ENCODE data around the gene CUTA. TPM values are rescaled to one million over a fixed set of nuclear protein-coding genes. Genes with fewer than 3 reads are reported as not detected.

CUTA gene
- total RNA-seq, 1 donor, result 106 TPM

DNA sequence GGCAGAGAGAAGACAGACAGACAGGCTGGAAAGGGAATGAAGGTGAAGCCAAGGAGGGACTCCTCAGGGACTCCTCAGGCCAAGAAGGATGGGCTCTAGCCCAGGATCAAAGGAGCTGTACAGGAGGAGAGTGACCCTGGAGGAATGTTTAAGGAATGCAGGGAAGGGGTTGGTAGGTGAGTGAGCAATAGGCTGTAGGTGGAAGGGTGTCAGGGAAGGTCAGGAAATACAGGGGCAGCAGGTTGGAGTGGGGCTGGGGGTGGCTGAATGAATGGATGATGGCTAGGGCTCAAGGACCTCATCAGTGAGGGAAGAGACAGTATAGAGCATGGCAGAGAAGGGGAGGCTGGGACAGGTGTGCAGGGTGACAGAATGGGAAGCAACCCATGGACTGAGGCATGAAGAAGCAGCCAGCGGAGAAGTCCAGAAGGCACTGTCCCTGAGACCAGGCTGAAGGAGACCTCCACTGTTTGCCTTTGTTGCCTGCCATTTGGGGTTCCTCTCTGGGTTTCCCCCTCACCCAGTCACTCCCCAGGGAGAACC, 15.2 kb upstream of the CUTA start:
- TF ChIP-seq, protein P1, sequence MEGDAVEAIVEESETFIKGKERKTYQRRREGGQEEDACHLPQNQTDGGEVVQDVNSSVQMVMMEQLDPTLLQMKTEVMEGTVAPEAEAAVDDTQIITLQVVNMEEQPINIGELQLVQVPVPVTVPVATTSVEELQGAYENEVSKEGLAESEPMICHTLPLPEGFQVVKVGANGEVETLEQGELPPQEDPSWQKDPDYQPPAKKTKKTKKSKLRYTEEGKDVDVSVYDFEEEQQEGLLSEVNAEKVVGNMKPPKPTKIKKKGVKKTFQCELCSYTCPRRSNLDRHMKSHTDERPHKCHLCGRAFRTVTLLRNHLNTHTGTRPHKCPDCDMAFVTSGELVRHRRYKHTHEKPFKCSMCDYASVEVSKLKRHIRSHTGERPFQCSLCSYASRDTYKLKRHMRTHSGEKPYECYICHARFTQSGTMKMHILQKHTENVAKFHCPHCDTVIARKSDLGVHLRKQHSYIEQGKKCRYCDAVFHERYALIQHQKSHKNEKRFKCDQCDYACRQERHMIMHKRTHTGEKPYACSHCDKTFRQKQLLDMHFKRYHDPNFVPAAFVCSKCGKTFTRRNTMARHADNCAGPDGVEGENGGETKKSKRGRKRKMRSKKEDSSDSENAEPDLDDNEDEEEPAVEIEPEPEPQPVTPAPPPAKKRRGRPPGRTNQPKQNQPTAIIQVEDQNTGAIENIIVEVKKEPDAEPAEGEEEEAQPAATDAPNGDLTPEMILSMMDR (IDR thresholded peaks at IDR 0.05; ENCODE audit: insufficient read depth, low read length), result no peak
- DNase-seq (ENCODE audit: low read depth), result no peak
- no peak overlapping the region for H3K4me3 ChIP-seq (ENCODE audit: low read depth, low read length)

DNA sequence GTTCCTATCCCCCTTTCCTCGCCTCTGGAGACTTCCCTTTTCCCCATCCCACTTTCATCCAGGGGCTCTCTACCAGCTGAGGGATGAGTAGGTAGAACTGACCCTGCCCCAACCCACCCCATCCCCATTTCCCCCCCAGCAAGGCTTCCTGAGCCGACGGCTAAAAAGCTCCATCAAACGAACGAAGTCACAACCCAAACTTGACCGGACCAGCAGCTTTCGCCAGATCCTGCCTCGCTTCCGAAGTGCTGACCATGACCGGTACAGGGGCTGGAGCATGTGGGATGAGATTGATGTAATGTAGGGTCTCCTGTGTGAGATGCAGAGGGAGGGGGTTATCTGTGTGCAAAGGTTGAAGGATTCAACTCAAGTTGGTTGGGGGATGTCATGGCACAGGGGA, 14.6 kb upstream of the CUTA start:
- no peak overlapping the region for H3K4me3 ChIP-seq (ENCODE audit: low read depth, low read length)
- no peak for DNase-seq (ENCODE audit: low read depth)
- TF ChIP-seq, protein P1 (IDR thresholded peaks at IDR 0.05; ENCODE audit: insufficient read depth, low read length), result no peak

DNA sequence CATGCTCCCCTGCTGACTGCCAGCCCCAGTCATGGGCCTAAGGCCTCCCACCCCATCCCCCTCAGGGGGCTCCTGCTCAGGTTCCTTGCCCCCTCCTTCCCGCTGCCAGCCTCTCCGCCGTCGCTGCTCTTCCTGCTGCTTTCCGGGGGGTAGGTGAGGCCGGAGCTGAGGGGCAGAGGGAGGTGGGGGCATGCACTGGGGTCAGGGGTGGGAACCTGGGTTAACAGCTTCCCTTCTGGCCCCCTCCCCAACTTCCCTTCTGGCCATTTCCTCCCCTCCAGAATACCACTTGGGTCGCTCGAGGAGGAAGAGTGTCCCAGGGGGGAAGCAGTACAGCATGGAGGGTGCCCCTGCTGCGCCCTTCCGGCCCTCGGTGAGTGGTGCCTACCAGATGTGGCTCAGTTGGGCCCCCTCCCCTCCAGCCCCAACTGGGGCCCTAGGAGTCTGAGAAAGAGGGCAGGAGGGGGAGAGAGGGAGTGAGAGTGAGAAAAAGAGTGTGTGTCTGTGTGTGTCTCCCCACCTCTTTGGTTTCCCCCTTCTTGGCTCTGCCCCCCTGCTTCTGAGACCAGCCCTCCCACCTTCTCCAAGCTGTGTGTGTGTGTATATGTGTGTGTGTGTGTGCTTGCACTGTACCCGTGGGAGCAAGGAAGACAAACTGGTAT, 14.1 kb upstream of the CUTA start:
- no peak overlapping the region for H3K4me3 ChIP-seq (ENCODE audit: low read depth, low read length)
- DNase-seq (ENCODE audit: low read depth), result no peak
- TF ChIP-seq, protein P1 (IDR thresholded peaks at IDR 0.05; ENCODE audit: insufficient read depth, low read length), result no peak

DNA sequence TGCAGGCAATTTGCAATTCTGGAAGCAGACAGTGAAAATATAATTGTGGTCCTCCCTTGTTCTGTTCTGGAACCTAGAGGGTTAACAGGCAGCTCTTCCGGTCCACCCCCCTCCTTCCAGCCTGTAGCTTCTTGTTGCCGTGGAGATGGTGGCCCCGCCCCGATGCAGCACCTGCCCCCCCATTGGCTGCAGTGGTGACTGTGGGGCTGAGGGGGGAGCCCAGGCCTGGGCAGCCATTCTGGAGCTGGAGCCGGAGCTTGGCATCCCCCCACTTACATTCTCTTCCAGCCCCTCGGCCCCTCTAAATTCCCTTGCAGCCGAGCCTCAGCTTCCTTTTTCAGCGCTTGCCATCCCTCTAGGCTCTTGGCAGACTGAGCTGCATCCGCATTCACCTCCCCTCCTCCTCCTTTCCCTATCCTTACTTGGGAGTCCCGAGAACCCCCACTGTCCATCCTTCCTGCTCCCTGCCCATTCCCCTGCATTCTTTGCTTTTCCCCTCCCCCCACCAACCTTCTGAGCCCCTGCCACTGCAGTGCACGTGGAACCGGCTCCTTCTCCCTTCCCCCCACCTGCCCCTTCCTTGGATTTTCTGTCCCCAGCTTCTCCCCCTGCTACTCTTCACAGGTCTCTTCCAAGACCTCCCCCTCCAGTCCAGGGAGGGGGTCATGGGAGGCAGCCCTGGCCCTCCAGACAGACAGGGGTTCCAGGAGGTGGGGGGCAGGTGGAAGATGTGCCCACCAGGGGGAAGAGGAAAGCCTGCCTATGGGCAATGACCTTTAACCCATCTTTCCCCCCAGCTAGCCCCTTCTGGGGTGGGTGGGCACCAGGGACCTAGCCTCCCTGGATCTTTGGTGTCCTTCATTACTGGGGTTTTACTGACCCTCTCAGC, 13.3 kb upstream of the CUTA start:
- H3K4me3 ChIP-seq (ENCODE audit: low read depth, low read length), result no peak overlapping the region
- TF ChIP-seq, protein P1 (IDR thresholded peaks at IDR 0.05; ENCODE audit: insufficient read depth, low read length), result no peak
- DNase-seq (ENCODE audit: low read depth), result peak; percentile 30

DNA sequence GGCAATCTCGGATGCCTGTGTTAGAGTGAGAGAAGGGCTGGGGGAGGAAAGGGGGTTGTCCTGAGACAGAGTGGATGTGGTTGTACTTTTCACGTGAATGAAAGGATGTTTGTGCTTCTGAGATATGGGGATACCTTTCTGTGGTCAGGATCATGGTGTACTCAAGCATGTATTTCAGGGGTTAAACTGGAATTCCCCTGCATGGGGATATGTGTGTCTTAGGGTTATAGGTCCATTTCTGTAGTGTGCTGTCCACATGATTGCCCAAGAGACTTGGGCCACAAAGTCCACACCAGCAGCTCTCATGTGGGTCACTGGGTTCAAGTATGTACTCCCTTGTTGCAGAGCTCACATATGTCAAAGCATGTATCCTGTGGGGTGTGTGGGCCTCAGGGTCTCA, 12.4 kb upstream of the CUTA start:
- no peak overlapping the region for H3K4me3 ChIP-seq (ENCODE audit: low read depth, low read length)
- no peak for DNase-seq (ENCODE audit: low read depth)
- TF ChIP-seq, protein P1 (IDR thresholded peaks at IDR 0.05; ENCODE audit: insufficient read depth, low read length), result no peak

DNA sequence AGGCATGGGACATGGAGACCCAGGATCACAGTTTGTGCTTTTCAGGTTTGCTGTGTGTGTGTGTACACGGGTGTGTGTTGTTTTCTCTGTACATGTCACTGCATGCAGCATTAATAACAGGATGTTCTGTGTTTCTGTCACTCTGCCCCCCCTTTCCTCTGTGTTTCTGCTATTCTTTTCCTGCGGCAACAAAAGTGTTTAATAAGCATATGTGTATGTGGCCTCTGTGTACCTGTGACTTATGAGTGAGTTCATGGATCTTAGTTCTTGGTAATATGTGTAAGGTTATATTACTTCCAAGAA, 11.8 kb upstream of the CUTA start:
- TF ChIP-seq, protein P1 (IDR thresholded peaks at IDR 0.05; ENCODE audit: insufficient read depth, low read length), result no peak
- no peak for DNase-seq (ENCODE audit: low read depth)
- no peak overlapping the region for H3K4me3 ChIP-seq (ENCODE audit: low read depth, low read length)
